WTC11 (cell line): ENCODE results near the gene NINJ2.

ENCODE experiments used
- ZNF138 ChIP-seq: sonication (generic); formaldehyde crosslinking; conservative IDR thresholded peaks from 2 replicates; pipeline ENCODE4 v1.8.1; 2022; ENCODE audit warnings: mild to moderate bottlenecking, moderate library complexity, missing genetic modification reagents
- TF ChIP-seq, protein P1 (sequence below): fragments of 200-600 bp; IDR thresholded peaks from 2 replicates; pipeline ENCODE4 v1.8.0; 2022; ENCODE audit warnings: antibody characterized with exemption
- TF ChIP-seq, protein P2 (sequence below): sonication (generic); formaldehyde crosslinking; IDR thresholded peaks from 2 replicates; pipeline ENCODE4 v1.8.0; 2022; ENCODE audit warnings: mild to moderate bottlenecking, missing genetic modification reagents
- TF ChIP-seq, protein P3 (sequence below): sonication (generic); formaldehyde crosslinking; IDR thresholded peaks from 2 replicates; pipeline ENCODE4 v1.8.1; 2023; ENCODE audit warnings: mild to moderate bottlenecking, moderate library complexity, missing genetic modification reagents

DNA sequence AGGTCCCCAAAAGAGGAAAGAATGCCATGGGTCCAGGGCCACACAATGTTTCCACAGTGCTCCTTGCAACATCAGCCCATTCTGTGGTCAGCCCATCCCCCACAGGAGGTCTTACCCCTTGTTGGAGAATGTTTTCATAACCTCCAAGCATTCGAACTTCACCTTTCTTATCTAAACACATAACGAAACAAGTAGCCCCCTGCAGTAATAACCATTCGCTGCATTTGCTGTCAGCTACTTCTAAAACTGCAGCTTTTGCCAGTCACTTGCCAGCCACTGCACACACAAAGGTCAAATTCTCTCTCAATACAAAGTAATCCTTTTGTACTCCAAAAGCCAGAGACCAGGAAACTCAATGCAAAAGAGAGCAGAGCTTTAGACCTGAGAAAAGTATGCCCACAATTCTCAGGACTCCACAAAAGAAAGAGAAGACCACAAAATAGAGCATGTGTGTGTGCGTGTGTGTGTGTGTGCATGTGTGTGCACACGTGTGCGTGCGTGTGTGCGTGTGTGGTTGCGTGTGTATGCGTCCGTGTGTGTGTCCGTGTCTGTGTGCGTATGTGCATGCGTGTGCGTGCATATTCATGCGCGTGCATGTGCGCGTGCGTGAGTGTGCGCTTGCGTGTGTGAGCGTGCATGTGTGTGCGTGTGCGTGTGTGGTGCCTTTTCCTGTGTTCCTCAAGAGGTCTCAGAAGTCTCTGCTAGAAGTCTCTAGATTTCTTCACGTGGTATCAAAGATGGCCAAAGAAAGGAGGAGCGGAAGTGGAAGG lies 31.7 kb upstream of the NINJ2 start:
- no peak for TF ChIP-seq ZNF138
- TF ChIP-seq, protein P1, sequence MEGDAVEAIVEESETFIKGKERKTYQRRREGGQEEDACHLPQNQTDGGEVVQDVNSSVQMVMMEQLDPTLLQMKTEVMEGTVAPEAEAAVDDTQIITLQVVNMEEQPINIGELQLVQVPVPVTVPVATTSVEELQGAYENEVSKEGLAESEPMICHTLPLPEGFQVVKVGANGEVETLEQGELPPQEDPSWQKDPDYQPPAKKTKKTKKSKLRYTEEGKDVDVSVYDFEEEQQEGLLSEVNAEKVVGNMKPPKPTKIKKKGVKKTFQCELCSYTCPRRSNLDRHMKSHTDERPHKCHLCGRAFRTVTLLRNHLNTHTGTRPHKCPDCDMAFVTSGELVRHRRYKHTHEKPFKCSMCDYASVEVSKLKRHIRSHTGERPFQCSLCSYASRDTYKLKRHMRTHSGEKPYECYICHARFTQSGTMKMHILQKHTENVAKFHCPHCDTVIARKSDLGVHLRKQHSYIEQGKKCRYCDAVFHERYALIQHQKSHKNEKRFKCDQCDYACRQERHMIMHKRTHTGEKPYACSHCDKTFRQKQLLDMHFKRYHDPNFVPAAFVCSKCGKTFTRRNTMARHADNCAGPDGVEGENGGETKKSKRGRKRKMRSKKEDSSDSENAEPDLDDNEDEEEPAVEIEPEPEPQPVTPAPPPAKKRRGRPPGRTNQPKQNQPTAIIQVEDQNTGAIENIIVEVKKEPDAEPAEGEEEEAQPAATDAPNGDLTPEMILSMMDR, result no peak
- TF ChIP-seq, protein P2, sequence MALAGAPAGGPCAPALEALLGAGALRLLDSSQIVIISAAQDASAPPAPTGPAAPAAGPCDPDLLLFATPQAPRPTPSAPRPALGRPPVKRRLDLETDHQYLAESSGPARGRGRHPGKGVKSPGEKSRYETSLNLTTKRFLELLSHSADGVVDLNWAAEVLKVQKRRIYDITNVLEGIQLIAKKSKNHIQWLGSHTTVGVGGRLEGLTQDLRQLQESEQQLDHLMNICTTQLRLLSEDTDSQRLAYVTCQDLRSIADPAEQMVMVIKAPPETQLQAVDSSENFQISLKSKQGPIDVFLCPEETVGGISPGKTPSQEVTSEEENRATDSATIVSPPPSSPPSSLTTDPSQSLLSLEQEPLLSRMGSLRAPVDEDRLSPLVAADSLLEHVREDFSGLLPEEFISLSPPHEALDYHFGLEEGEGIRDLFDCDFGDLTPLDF (CRISPR knock-in tag), result no peak
- TF ChIP-seq, protein P3, sequence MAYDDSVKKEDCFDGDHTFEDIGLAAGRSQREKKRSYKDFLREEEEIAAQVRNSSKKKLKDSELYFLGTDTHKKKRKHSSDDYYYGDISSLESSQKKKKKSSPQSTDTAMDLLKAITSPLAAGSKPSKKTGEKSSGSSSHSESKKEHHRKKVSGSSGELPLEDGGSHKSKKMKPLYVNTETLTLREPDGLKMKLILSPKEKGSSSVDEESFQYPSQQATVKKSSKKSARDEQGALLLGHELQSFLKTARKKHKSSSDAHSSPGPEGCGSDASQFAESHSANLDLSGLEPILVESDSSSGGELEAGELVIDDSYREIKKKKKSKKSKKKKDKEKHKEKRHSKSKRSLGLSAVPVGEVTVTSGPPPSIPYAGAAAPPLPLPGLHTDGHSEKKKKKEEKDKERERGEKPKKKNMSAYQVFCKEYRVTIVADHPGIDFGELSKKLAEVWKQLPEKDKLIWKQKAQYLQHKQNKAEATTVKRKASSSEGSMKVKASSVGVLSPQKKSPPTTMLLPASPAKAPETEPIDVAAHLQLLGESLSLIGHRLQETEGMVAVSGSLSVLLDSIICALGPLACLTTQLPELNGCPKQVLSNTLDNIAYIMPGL, result no peak
